Activated naive CD8-positive, alpha-beta T cell treated with anti-CD3 and anti-CD28 coated beads, Interleukin-2, amount 50 U/mL, for 16 hours (primary cell): Measurements from ENCODE around the gene SOHLH1.

ENCODE experiments used
- DNase-seq: peaks from one replicate; pipeline ENCODE4 v3.0.0-alpha.2; 2020; ENCODE audit warnings: low read depth, low spot score

Gene SOHLH1

GRCh38 chr9:135699440-135699839 is at the start of gene SOHLH1:
TSS of gene SOHLH1 (minus strand) at chr9:135699481. CDS start at chr9:135699467, 14 bp downstream.
- no peak for DNase-seq

- no peak for DNase-seq
These were observed 49.4 kb upstream of the SOHLH1 start for GRCh38 chr9:135748676-135749075.

- DNase-seq, result no peak
These were observed 48.0 kb upstream of the SOHLH1 start for GRCh38 chr9:135747311-135747710.

- no peak for DNase-seq
These were observed 47.3 kb upstream of the SOHLH1 start for GRCh38 chr9:135746565-135746964.

GRCh38 chr9:135745686-135746324 is 46.5 kb upstream of the SOHLH1 start:
- no peak for DNase-seq

- no peak for DNase-seq
These were observed 45.9 kb upstream of the SOHLH1 start for GRCh38 chr9:135745189-135745588.

GRCh38 chr9:135744333-135745070 is 45.2 kb upstream of the SOHLH1 start:
- no peak for DNase-seq

- DNase-seq, result no peak
These were observed 44.5 kb upstream of the SOHLH1 start for GRCh38 chr9:135743546-135744332.

GRCh38 chr9:135743021-135743420 is 43.7 kb upstream of the SOHLH1 start:
- no peak for DNase-seq

- no peak for DNase-seq
These were observed 42.3 kb upstream of the SOHLH1 start for GRCh38 chr9:135741276-135742219.

GRCh38 chr9:135739271-135740220 is 40.3 kb upstream of the SOHLH1 start:
- no peak for DNase-seq

GRCh38 chr9:135737840-135738521 is 38.7 kb upstream of the SOHLH1 start:
- DNase-seq, result no peak

GRCh38 chr9:135736979-135737839 is 37.9 kb upstream of the SOHLH1 start:
- no peak for DNase-seq

- no peak for DNase-seq
These were observed 37.1 kb upstream of the SOHLH1 start for GRCh38 chr9:135736272-135736978.

GRCh38 chr9:135734616-135735144 is 35.4 kb upstream of the SOHLH1 start:
- no peak for DNase-seq

- DNase-seq, result no peak
These were observed 33.4 kb upstream of the SOHLH1 start for GRCh38 chr9:135732569-135733257.

- no peak for DNase-seq
These were observed 32.2 kb upstream of the SOHLH1 start for GRCh38 chr9:135731454-135731853.
